ENCODE data around the gene PLP2. TPM values are rescaled to one million over a fixed set of nuclear protein-coding genes. Genes with fewer than 3 reads are reported as not detected.

Gene PLP2
- total and polyA plus RNA-seq, 3 experiments from 2014 or later = 95.2 to 160 (median 98.1) TPM

DNA sequence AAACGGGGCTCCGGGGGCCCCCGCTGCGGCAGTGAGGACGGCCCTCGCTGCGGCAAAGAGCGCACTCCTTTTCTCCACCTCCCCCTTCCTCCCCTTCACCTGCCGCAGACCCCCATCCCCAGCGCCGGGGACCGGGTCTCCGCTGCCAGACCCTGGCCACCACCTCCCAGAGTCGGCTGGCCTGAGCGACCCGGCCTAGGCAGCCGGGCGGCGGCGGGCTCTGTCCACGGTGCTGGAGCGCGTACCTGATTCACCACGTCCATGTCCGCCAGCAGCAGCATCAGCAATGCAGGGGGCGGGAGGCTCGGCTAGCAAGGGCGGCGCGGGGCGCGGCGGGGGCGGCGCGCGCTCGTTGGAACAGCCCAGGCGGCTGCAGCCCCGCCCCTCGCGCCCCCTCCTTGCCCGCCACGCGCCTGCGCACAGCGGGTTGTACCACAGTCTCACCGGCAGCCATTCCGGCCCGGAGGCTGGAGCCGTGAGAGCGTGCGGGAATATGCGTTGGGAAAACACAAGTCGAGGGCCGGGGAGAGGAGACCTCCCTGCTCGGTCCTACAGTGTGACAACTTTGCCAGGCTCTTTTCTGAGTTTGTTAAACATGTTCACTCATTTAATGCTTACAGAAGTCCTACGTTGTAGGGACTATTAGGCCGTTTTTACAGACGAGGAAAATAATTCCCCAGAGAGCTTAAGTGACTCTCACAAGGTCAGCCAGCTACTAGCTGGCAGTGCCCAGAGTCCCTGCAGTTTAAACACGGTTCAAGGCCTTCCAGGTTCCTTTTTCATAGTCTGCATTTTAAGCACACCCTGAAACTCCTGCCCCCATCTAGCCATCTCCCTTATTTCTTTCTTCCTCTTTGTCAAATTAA, 28.4 kb downstream of the PLP2 start, which contains the start of gene SYP:
Gene SYP, minus strand, starts transcription at position 288 of the 866 bp plus-strand sequence. Its CDS starts 7 bp downstream, at position 281.
- ChIA-PET CTCF (no interaction called here), POLR2A (no interaction called here)
- H3K27me3 ChIP-seq (ENCODE audit: insufficient read depth, low read length, poor library complexity, severe bottlenecking) = no peaks in the 10 kb centered on the region
- Mint-ChIP-seq H3K4me3 (peak within 1 kb of the TSS; percentile 53 to 82 (median 64)), H3K27me3 (peaks cover 0 to 2% of the 10 kb centered on the region in 2 donors), H3K9me3 (no peaks in the 10 kb centered on the region), H3K27ac (peak within 1 kb of the TSS in 7 of 8 donors; percentile 19 to 71 (median 50)), H3K36me3 (peaks cover 0 to 1% (median 0%) of the 10 kb centered on the region in 3 donors), H3K4me1 (peaks cover 3 to 14% (median 7%) of the 10 kb centered on the region in 3 donors)
- peak within 1 kb of the TSS; percentile 44 for H3K4me3 ChIP-seq (ENCODE audit: low read length)
- H3K4me1 ChIP-seq (ENCODE audit: insufficient read depth, low read length) = no peaks in the 10 kb centered on the region
- peak; percentile 83 to 92 (median 86) for DNase-seq
- no peaks in the 10 kb centered on the region for H3K9me3 ChIP-seq (ENCODE audit: low read length)
- no peak within 1 kb of the TSS for H3K27ac ChIP-seq (ENCODE audit: low read depth, low read length)
- H3K36me3 ChIP-seq (ENCODE audit: insufficient read depth, low read length) = no peaks in the 10 kb centered on the region

DNA sequence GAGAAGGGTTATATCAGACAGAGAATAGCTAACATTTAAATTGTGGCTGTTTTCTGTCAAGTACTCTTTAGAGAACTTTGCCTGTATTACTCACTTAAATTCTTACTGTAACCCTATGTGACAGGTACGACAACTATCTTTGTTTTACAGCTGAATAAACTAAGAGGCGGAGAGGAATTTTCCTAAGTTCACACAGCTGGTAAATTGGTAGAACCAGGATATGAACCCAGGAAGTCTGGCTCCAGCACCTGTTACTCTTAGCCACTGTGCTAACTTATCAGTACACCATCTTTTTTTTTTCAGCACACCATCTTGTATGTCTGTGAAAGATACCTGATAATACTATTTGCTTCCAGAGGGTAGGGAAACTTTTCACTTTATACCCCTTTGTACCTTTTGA, 30.3 kb downstream of the PLP2 start:
- no peaks in the 10 kb centered on the region for H3K27me3 ChIP-seq (ENCODE audit: insufficient read depth, low read length, poor library complexity, severe bottlenecking)
- no peak for DNase-seq
- H3K27ac ChIP-seq (ENCODE audit: low read depth, low read length) = no peak overlapping the region
- H3K36me3 ChIP-seq (ENCODE audit: insufficient read depth, low read length) = no peaks in the 10 kb centered on the region
- ChIA-PET POLR2A (interaction anchor here (0.8 kb wide), 1 partner anchor 15 kb away, joined by 3 read pairs; no protein-coding TSS in a partner anchor), CTCF (no interaction called here)
- H3K4me1 ChIP-seq (ENCODE audit: insufficient read depth, low read length) = no peaks in the 10 kb centered on the region
- no peaks in the 10 kb centered on the region for H3K9me3 ChIP-seq (ENCODE audit: low read length)
- peaks cover 0 to 1% (median 0%) of the 10 kb centered on the region in 3 donors for H3K36me3 Mint-ChIP-seq
- H3K4me3 ChIP-seq (ENCODE audit: low read length) = no peak overlapping the region
- H3K4me1 Mint-ChIP-seq = peaks cover 3 to 14% (median 7%) of the 10 kb centered on the region in 3 donors
- no peaks in the 10 kb centered on the region for H3K9me3 Mint-ChIP-seq
- H3K27ac Mint-ChIP-seq = peak overlapping the region in 2 of 8 donors; percentile 8 to 70
- peak overlapping the region in 1 of 7 donors; percentile 45 for H3K4me3 Mint-ChIP-seq
- peaks cover 0 to 4% of the 10 kb centered on the region in 2 donors for H3K27me3 Mint-ChIP-seq

GRCh38 chrX:49203536-49203935, 31.8 kb downstream of the PLP2 start:
- Mint-ChIP-seq H3K27me3 (peaks cover 0 to 4% of the 10 kb centered on the region in 2 donors), H3K27ac (peak overlapping the region in 1 of 8 donors; percentile 66), H3K36me3 (no peaks in the 10 kb centered on the region), H3K4me1 (peaks cover 3 to 7% (median 3%) of the 10 kb centered on the region in 3 donors), H3K9me3 (no peaks in the 10 kb centered on the region), H3K4me3 (peak overlapping the region in 1 of 7 donors; percentile 58)
- ChIA-PET CTCF (no interaction called here), POLR2A (no interaction called here)
- Histone ChIP-seq H3K27me3 (ENCODE audit: insufficient read depth, low read length, poor library complexity, severe bottlenecking) (no peaks in the 10 kb centered on the region), H3K4me3 (ENCODE audit: low read length) (no peak overlapping the region), H3K4me1 (ENCODE audit: insufficient read depth, low read length) (no peaks in the 10 kb centered on the region), H3K27ac (ENCODE audit: low read depth, low read length) (no peak overlapping the region), H3K36me3 (ENCODE audit: insufficient read depth, low read length) (no peaks in the 10 kb centered on the region), H3K9me3 (ENCODE audit: low read length) (no peaks in the 10 kb centered on the region)
- DNase-seq = no peak

GRCh38 chrX:49204017-49204416, 32.3 kb downstream of the PLP2 start:
- Mint-ChIP-seq H3K4me3 (no peak overlapping the region), H3K36me3 (no peaks in the 10 kb centered on the region), H3K27me3 (peaks cover 0 to 4% of the 10 kb centered on the region in 2 donors), H3K27ac (peak overlapping the region in 1 of 8 donors; percentile 66), H3K4me1 (peaks cover 3 to 6% (median 3%) of the 10 kb centered on the region in 3 donors), H3K9me3 (no peaks in the 10 kb centered on the region)
- Histone ChIP-seq H3K9me3 (ENCODE audit: low read length) (no peaks in the 10 kb centered on the region), H3K27ac (ENCODE audit: low read depth, low read length) (no peak overlapping the region), H3K27me3 (ENCODE audit: insufficient read depth, low read length, poor library complexity, severe bottlenecking) (no peaks in the 10 kb centered on the region), H3K4me3 (ENCODE audit: low read length) (no peak overlapping the region), H3K4me1 (ENCODE audit: insufficient read depth, low read length) (no peaks in the 10 kb centered on the region), H3K36me3 (ENCODE audit: insufficient read depth, low read length) (no peaks in the 10 kb centered on the region)
- DNase-seq = no peak
- CTCF ChIA-PET = no interaction called here
- POLR2A ChIA-PET = no interaction called here

DNA sequence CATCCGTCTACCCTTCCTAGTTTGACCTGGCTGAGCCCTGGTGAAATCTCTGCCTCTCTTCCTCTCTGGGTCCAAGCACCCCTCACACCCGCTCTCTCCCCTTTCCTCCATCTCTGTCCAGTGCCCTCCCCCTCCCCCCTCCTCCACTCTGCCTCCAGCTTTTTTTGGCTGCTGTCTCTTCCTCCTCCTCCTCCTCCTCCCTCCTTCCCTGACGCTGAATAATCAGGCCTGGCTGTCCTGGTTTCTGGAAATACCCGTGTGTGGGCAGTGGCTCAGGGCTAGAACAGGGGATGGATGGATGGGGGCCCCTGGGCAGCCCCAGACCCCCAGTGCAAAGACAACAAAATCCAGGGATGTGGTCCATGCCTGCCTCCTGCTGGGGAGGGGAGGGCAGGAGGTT, 33.0 kb downstream of the PLP2 start:
- H3K36me3 Mint-ChIP-seq = no peaks in the 10 kb centered on the region
- no peaks in the 10 kb centered on the region for H3K4me1 ChIP-seq (ENCODE audit: insufficient read depth, low read length)
- ChIA-PET CTCF (no interaction called here), POLR2A (no interaction called here)
- peaks cover 0 to 5% of the 10 kb centered on the region in 2 donors for H3K27me3 Mint-ChIP-seq
- no peak overlapping the region for H3K27ac Mint-ChIP-seq
- H3K4me1 Mint-ChIP-seq = peaks cover 3 to 6% (median 3%) of the 10 kb centered on the region in 3 donors
- no peaks in the 10 kb centered on the region for H3K9me3 ChIP-seq (ENCODE audit: low read length)
- no peaks in the 10 kb centered on the region for H3K27me3 ChIP-seq (ENCODE audit: insufficient read depth, low read length, poor library complexity, severe bottlenecking)
- H3K4me3 ChIP-seq (ENCODE audit: low read length) = no peak overlapping the region
- H3K27ac ChIP-seq (ENCODE audit: low read depth, low read length) = no peak overlapping the region
- H3K36me3 ChIP-seq (ENCODE audit: insufficient read depth, low read length) = no peaks in the 10 kb centered on the region
- no peak overlapping the region for H3K4me3 Mint-ChIP-seq
- H3K9me3 Mint-ChIP-seq = no peaks in the 10 kb centered on the region
- DNase-seq = no peak

DNA sequence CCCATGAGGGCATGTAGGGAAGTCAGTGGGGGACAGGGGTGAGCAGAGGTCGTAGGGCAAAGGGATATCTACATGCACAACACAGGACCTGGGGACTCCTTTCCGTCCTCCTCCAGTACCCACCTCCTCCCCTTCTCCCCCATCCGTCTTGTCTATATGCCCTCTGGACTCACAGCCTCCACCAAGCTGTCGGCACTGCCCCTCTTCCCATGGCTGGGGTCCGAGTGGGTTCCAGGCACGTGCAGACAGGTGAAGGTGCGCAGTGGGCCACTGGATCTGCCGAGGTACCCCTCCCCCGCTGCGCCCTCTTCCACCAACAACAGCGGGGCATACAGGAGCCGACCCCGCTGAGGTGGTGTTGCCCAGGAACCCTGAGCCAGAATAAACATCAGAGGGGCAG, 33.7 kb downstream of the PLP2 start:
- no peak for DNase-seq
- peaks cover 3 to 4% (median 3%) of the 10 kb centered on the region in 3 donors for H3K4me1 Mint-ChIP-seq
- H3K4me3 Mint-ChIP-seq = no peak overlapping the region
- Histone ChIP-seq H3K4me3 (ENCODE audit: low read length) (no peak overlapping the region), H3K4me1 (ENCODE audit: insufficient read depth, low read length) (no peaks in the 10 kb centered on the region), H3K27ac (ENCODE audit: low read depth, low read length) (no peak overlapping the region), H3K9me3 (ENCODE audit: low read length) (no peaks in the 10 kb centered on the region), H3K27me3 (ENCODE audit: insufficient read depth, low read length, poor library complexity, severe bottlenecking) (no peaks in the 10 kb centered on the region), H3K36me3 (ENCODE audit: insufficient read depth, low read length) (no peaks in the 10 kb centered on the region)
- no peak overlapping the region for H3K27ac Mint-ChIP-seq
- ChIA-PET CTCF (no interaction called here), POLR2A (no interaction called here)
- no peaks in the 10 kb centered on the region for H3K9me3 Mint-ChIP-seq
- no peaks in the 10 kb centered on the region for H3K36me3 Mint-ChIP-seq
- H3K27me3 Mint-ChIP-seq = peaks cover 0 to 5% of the 10 kb centered on the region in 2 donors

- H3K9me3 ChIP-seq (ENCODE audit: low read length) = no peaks in the 10 kb centered on the region
- POLR2A ChIA-PET = no interaction called here
Measured at GRCh38 chrX:49206543-49206942, 34.8 kb downstream of the PLP2 start.

DNA sequence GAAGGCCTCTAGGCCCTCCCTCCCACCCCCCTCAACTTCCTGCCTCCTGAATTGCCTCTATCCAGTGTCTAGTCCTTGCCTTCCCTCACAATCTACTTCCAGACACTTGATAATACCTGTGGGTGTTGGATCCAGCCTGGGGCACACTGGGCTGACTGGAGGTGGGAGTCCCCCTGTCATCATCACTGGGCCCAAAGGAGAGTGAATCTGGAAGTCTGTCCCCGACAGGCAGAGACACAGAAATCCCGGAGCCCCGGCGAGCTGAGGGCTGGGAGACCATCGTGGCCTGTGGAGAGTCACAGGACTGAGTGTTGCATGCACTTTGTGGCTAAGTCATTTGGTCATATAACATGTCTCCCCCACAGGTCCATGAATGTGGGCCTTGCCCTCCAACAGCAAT, 36.7 kb downstream of the PLP2 start:
- no peaks in the 10 kb centered on the region for H3K9me3 ChIP-seq (ENCODE audit: low read length)
- CTCF ChIA-PET = interaction anchor here (1.2 kb wide), 1 partner anchor 16 kb away, joined by 3 read pairs; no protein-coding TSS in a partner anchor
- no peak overlapping the region for H3K4me3 ChIP-seq (ENCODE audit: low read length)
- H3K36me3 Mint-ChIP-seq = peaks cover 0 to 1% (median 0%) of the 10 kb centered on the region in 3 donors
- H3K27ac Mint-ChIP-seq = no peak overlapping the region
- no peak overlapping the region for H3K27ac ChIP-seq (ENCODE audit: low read depth, low read length)
- no peaks in the 10 kb centered on the region for H3K36me3 ChIP-seq (ENCODE audit: insufficient read depth, low read length)
- POLR2A ChIA-PET = no interaction called here
- H3K27me3 ChIP-seq (ENCODE audit: insufficient read depth, low read length, poor library complexity, severe bottlenecking) = no peaks in the 10 kb centered on the region
- no peaks in the 10 kb centered on the region for H3K4me1 ChIP-seq (ENCODE audit: insufficient read depth, low read length)
- H3K27me3 Mint-ChIP-seq = peaks cover 3 to 8% of the 10 kb centered on the region in 2 donors
- DNase-seq = no peak
- no peak overlapping the region for H3K4me3 Mint-ChIP-seq
- no peaks in the 10 kb centered on the region for H3K4me1 Mint-ChIP-seq
- H3K9me3 Mint-ChIP-seq = no peaks in the 10 kb centered on the region

More at GRCh38 chrX:49206543-49206942, 34.8 kb downstream of the PLP2 start:
- CTCF ChIA-PET = no interaction called here
- Mint-ChIP-seq H3K4me3 (no peak overlapping the region), H3K27me3 (peaks cover 3 to 8% of the 10 kb centered on the region in 2 donors), H3K27ac (no peak overlapping the region), H3K4me1 (no peaks in the 10 kb centered on the region), H3K9me3 (no peaks in the 10 kb centered on the region), H3K36me3 (no peaks in the 10 kb centered on the region)
- H3K4me3 ChIP-seq (ENCODE audit: low read length) = no peak overlapping the region
- no peaks in the 10 kb centered on the region for H3K27me3 ChIP-seq (ENCODE audit: insufficient read depth, low read length, poor library complexity, severe bottlenecking)
- no peak for DNase-seq
- no peaks in the 10 kb centered on the region for H3K4me1 ChIP-seq (ENCODE audit: insufficient read depth, low read length)
- H3K27ac ChIP-seq (ENCODE audit: low read depth, low read length) = no peak overlapping the region
- no peaks in the 10 kb centered on the region for H3K36me3 ChIP-seq (ENCODE audit: insufficient read depth, low read length)
